T-helper 2 cell treated with Interferon-gamma antibody and Interleukin-4, amounts not matched to agents 5 μg/mL and 100 μg/mL, for 36 hours (primary cell): ENCODE data around the gene TBCEL.
"Not testable (repeated sequence)": the region's sequence is repeated elsewhere in the genome, so short reads cannot be mapped to it uniquely, and the experiment has no call there.

ENCODE experiments used
- DNase-seq: peaks from one replicate; pipeline ENCODE4 v3.0.0; 2021; ENCODE audit warnings: low spot score
- H3K27ac Mint-ChIP-seq: one replicate; pipeline ENCODE4 v1.8.0; 2021; ENCODE audit warnings: mild to moderate bottlenecking, mixed read lengths
- H3K27me3 Mint-ChIP-seq: one replicate; pipeline ENCODE4 v1.8.0; 2021; ENCODE audit warnings: low read depth, mixed read lengths
- H3K36me3 Mint-ChIP-seq: one replicate; pipeline ENCODE4 v1.8.0; 2021; ENCODE audit warnings: low read depth, mixed read lengths
- H3K4me1 Mint-ChIP-seq: one replicate; pipeline ENCODE4 v1.8.0; 2021; ENCODE audit warnings: low read depth, mixed read lengths
- H3K4me3 Mint-ChIP-seq: one replicate; pipeline ENCODE4 v1.8.0; 2022; ENCODE audit warnings: mild to moderate bottlenecking, moderate library complexity, mixed read lengths
- H3K9me3 Mint-ChIP-seq: one replicate; pipeline ENCODE4 v1.8.0; 2021; ENCODE audit warnings: mixed read lengths

The TBCEL gene

DNA sequence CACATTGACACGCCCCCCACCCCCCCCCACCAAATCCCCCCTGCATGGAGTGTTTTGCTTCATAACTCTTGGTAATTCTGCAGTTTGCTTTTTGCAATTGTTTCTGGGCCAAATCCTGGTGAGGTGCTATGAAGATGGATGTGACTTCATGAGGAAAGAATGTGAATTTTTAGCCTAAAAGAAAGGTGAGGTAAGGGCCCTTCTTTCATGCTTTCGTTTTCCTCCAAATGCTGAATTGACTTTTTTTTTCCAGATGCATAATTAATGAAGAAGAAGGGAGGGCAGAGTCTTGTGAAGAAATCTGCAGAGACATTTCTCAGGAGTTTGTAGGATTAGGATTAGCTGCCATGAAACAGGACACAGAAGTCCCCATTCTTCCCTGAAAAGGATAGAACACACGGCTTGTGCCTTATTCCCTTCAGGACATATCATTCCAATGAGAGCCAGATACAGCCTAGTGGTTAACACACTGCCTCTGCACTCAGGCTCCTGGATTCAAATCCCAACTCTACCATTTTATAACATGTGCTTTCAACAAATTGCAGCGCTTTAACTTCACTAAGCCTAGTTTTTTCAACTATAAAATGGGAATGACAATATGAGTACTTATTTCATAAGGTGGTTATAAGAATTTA, 19.6 kb upstream of the TBCEL start:
- Mint-ChIP-seq H3K4me3 (no peak overlapping the region), H3K9me3 (peaks cover 10% of the 10 kb centered on the region), H3K27ac (no peak overlapping the region), H3K36me3 (no peaks in the 10 kb centered on the region), H3K4me1 (no peaks in the 10 kb centered on the region), H3K27me3 (peaks cover 15% of the 10 kb centered on the region)
- DNase-seq: no peak

DNA sequence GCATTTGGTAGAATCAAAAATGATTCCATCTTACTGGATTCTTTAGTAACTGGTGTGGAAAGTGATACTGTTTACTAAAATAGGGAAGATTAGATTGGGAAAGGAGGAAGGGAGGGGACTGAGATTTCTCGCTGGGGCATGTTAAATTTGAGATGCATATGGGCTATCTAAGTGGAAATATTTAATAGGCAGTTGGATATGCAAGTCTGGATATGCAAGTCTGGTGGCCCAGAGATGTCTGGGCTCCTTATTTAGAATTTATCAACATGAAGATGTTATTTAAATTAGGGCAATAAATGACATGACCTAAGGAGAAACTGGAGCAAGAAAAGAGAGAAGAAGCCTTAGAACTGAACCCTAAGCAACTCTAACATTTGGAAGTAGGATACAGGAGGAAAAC, 17.0 kb upstream of the TBCEL start:
- no peak for DNase-seq
- Mint-ChIP-seq H3K4me3 (no peak overlapping the region), H3K9me3 (peaks cover 10% of the 10 kb centered on the region), H3K27me3 (peaks cover 16% of the 10 kb centered on the region), H3K27ac (no peak overlapping the region), H3K4me1 (no peaks in the 10 kb centered on the region), H3K36me3 (no peaks in the 10 kb centered on the region)

DNA sequence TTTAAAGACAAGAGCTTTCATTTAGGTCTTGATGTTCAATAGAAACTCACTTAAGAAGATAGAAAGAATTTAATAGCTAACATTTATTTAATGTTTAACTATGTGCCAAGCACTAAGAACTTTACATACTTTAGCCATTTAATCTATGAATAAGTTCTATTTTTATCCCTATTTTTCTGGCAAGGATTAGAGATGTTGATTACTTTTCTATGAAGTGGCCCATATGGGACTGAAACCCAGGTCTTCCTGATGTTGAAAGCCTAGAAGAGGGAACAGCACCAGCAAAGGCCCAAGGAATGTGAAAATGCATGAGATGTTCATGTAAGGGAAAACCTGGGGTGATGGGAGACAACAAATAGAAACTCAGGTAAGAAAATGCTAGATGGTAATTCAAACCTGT, 15.4 kb upstream of the TBCEL start:
- no peak for DNase-seq
- Mint-ChIP-seq H3K36me3 (no peaks in the 10 kb centered on the region), H3K4me1 (no peaks in the 10 kb centered on the region), H3K27me3 (peaks cover 18% of the 10 kb centered on the region), H3K9me3 (peaks cover 10% of the 10 kb centered on the region), H3K4me3 (no peak overlapping the region), H3K27ac (no peak overlapping the region)

DNA sequence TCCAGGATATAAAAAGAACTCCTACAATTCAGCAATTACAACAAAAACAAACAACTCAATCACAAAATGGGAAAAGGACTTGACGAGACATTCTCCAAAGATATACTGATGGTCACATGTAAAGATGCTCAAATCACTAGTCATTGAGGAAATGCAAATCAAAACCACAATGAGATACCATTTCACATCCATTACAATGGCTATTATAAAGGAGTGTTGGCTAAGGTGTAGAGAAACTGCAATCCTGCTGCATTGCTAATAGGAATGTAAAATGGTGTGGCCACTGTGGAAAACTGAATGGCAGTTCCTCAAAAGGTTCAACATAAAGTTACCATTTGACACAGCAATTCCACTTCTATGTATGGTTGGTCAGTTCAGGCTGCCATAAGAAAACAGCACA, 11.8 kb upstream of the TBCEL start:
- no peak for DNase-seq
- Mint-ChIP-seq H3K4me3 (no peak overlapping the region), H3K36me3 (no peaks in the 10 kb centered on the region), H3K27me3 (peaks cover 25% of the 10 kb centered on the region), H3K9me3 (peaks cover 2% of the 10 kb centered on the region), H3K4me1 (no peaks in the 10 kb centered on the region), H3K27ac (no peak overlapping the region)

DNA sequence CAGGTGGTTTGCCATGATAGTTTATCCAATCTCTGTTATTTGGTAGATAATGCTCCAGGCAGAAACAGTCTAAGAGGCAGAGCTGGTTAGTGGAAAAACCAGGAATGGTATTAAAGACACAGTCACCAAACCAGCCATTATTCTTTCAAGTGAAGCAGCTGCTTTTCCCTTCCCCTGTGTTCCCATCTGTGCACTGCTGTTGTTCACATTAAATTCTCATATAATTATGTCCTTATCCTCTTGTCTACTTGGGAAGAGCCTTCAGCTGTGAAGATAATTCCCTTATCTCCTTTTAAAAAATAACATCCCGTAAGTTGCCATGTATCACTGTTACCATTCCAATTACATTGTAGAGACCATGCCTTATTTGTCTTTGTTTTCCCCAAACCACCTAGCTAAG, 5.2 kb upstream of the TBCEL start:
- Mint-ChIP-seq H3K4me3 (no peak overlapping the region), H3K27me3 (peaks cover 19% of the 10 kb centered on the region)
- DNase-seq: no peak

DNA sequence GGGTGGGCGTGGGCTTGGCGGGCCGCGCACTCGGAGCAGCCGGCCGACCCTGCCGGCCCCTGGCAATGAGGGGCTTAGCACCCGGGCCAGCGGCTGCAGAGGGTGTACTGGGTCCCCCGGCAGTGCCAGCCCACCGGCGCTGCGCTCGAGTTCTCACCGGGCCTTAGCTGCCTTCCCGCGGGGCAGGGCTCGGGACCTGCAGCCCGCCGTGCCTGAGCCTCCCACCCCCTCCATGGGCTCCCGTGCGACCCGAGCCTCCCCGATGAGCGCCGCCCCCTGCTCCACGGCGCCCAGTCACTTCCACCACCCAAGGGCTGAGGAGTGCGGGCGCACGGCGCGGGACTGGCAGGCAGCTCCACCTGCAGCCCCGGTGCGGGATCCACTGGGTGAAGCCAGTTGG, 2.2 kb upstream of the TBCEL start:
- H3K4me3 Mint-ChIP-seq, H3K9me3 Mint-ChIP-seq, H3K36me3 Mint-ChIP-seq, DNase-seq, H3K27ac Mint-ChIP-seq: not testable (repeated sequence)
- Mint-ChIP-seq H3K4me1 (peaks cover 13% of the 10 kb centered on the region), H3K27me3 (peaks cover 14% of the 10 kb centered on the region)

More for the DNA sequence above, 5.2 kb upstream of the TBCEL start:
- Mint-ChIP-seq H3K27ac (no peak overlapping the region), H3K4me1 (peaks cover under 1% of the 10 kb centered on the region), H3K36me3 (no peaks in the 10 kb centered on the region), H3K9me3 (no peaks in the 10 kb centered on the region)

DNA sequence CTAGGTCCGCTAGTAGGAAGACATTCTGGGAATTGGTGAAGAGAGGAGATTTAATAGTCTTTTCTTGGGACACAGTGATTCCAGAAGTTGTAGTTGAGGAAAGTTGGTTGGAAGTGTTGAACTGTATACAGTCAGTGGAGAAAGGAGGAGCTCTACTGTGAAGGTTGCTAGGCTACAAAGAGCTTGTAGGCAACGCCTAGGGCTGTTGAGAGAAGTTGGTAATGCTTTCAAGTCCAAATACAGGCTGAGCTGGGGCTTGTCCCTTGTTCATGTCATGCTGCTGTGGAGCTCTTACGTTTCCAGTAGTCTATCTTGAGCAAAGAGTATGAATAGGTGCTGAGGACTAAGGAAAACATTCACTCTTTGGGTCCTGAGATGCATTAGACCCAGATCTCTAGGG, 1.1 kb downstream of the TBCEL start:
- peak overlapping the region; percentile 79 for H3K4me3 Mint-ChIP-seq
- peaks cover 2% of the 10 kb centered on the region for H3K27me3 Mint-ChIP-seq
- peaks cover 17% of the 10 kb centered on the region for H3K4me1 Mint-ChIP-seq
- DNase-seq: no peak
- H3K9me3 Mint-ChIP-seq: no peaks in the 10 kb centered on the region
- no peaks in the 10 kb centered on the region for H3K36me3 Mint-ChIP-seq
- peak overlapping the region; percentile 53 for H3K27ac Mint-ChIP-seq

DNA sequence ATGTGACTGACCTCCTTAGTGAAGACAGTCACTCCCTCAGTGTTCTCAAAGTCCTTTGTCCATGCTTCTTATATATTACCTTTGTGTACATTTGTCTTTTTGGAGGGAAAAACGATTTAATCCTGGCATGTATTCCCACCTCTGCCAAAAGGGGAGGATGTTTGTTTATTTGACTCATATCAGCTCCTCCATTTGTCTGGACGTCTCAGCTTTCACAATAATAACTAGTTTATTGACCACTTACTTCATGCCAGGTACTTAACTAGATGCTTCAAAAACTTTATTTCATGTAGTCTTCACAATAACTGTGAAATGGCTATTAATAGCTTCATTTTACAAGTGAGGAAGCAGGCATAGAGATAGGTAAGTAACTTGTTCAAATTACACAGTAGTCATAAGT, 5.3 kb downstream of the TBCEL start:
- Mint-ChIP-seq H3K4me3 (no peak overlapping the region), H3K9me3 (no peaks in the 10 kb centered on the region), H3K27me3 (no peaks in the 10 kb centered on the region), H3K4me1 (peaks cover 21% of the 10 kb centered on the region), H3K36me3 (peaks cover 2% of the 10 kb centered on the region), H3K27ac (no peak overlapping the region)
- DNase-seq: no peak

DNA sequence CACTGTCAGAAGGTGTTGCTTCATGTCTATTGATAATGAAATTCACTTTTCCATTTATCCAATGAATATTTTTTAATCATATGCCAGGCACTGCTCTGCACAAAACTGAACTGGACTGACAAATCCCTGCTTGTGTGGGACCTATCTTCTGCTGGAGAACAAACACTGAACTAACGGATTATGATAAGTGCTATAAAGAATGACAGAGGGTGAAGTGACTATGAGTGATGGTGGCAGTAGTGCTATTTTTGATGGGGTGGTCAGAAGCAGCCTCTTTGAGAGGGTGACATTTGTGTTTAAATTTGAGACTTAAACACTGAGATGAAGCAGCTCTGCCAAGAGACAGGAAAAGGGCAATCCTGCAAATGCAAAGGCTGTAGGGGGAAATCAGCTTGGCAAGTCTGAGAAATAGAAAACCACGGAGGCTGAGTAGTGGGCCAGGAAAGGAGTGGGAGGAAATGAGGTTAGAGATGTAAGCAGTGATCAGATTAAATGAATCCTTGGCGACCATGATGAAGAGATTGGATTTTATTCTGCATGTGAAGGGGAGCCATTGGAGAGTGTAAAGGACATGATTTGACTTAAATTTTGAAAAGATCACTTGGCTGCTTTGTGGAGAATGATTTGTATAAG, 6.0 kb downstream of the TBCEL start:
- peaks cover 16% of the 10 kb centered on the region for H3K4me1 Mint-ChIP-seq
- H3K27me3 Mint-ChIP-seq: no peaks in the 10 kb centered on the region
- no peak overlapping the region for H3K4me3 Mint-ChIP-seq
- no peaks in the 10 kb centered on the region for H3K9me3 Mint-ChIP-seq
- DNase-seq: no peak
- peaks cover 2% of the 10 kb centered on the region for H3K36me3 Mint-ChIP-seq
- H3K27ac Mint-ChIP-seq: no peak overlapping the region

DNA sequence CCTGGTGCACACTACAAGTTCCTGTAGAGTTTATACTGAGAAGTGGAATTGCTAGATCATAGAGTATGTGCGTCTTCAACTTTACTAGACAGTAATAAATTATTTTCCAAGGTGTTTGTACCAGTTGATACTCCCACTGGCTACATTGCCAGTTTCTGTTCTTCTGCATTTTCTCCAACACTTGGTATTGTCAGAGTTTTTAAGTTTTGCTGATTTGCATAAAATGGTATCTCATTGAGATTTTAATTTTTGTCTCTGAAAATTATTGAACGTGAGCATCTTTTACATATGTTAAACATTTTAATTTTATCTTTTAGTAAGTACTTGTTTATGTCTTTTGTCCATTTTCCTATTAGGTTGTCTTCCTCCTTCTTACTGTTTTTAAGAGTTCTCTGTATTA, 7.3 kb downstream of the TBCEL start:
- H3K4me1 Mint-ChIP-seq: peaks cover 17% of the 10 kb centered on the region
- no peak for DNase-seq
- no peaks in the 10 kb centered on the region for H3K9me3 Mint-ChIP-seq
- no peaks in the 10 kb centered on the region for H3K27me3 Mint-ChIP-seq
- H3K27ac Mint-ChIP-seq: no peak overlapping the region
- no peak overlapping the region for H3K4me3 Mint-ChIP-seq
- peaks cover 2% of the 10 kb centered on the region for H3K36me3 Mint-ChIP-seq

DNA sequence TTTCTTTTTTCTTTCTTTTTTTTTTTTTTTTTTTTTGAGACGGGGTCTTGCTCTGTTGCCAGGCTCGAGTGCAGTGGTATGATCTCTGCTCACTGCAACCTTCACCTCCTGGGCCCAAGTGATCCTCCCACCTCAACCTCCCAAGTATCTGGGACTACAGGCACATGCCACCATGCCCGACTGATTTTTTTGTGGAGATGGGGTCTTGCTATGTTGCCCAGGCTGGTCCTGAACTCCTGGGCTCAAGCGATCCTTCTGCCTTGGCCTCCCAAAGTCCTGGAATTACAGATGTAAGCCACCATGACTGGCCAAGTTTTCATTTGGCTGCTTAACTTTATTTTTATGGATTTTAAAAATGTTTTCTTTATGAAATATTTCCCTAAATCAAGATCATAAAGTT, 7.7 kb downstream of the TBCEL start:
- peaks cover 22% of the 10 kb centered on the region for H3K4me1 Mint-ChIP-seq
- not testable (repeated sequence) for H3K27me3 Mint-ChIP-seq, DNase-seq, H3K36me3 Mint-ChIP-seq, H3K4me3 Mint-ChIP-seq, H3K9me3 Mint-ChIP-seq, H3K27ac Mint-ChIP-seq

DNA sequence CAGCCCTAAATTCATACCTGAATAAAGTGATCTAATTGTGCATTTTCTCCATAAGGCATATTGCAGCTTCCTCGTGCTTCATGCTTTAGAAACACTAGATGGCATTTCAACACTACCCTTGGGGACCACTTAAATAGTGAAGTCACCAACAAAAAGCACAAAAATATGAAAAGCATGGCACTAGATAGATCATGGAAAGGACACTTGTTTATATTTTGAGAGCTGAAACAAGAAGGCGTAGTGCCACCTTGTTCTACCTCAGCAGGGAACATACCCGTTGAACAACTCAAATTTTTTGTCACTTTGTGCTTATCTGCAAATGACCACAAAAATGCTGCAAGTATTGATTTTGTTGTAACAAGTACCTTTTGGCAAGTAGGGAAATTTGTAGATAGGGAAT, 8.6 kb downstream of the TBCEL start:
- Mint-ChIP-seq H3K27ac (no peak overlapping the region), H3K9me3 (no peaks in the 10 kb centered on the region), H3K4me3 (no peak overlapping the region), H3K36me3 (peaks cover 2% of the 10 kb centered on the region), H3K4me1 (peaks cover 22% of the 10 kb centered on the region), H3K27me3 (no peaks in the 10 kb centered on the region)
- no peak for DNase-seq

DNA sequence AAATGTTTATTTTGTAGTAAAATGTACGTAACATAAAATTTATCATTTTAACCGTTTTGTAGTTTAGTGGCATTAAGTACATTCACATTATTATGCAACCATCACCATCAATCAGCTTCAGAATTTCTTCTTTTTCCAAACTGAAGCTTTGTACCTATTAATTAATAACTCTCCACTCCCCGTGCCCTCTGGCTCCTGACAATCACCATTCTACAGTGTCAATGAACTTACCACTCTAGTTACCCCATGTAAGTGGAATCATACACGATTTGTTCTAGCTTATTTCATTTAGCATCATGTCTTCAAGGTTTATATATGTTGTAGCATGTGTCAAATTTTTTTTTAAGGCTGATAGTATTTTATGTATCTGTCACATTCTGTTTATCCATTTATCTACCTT, 9.7 kb downstream of the TBCEL start:
- Mint-ChIP-seq H3K4me3 (no peak overlapping the region), H3K9me3 (no peaks in the 10 kb centered on the region), H3K27ac (no peak overlapping the region), H3K36me3 (peaks cover 2% of the 10 kb centered on the region), H3K27me3 (peaks cover 4% of the 10 kb centered on the region), H3K4me1 (peaks cover 23% of the 10 kb centered on the region)
- DNase-seq: no peak

DNA sequence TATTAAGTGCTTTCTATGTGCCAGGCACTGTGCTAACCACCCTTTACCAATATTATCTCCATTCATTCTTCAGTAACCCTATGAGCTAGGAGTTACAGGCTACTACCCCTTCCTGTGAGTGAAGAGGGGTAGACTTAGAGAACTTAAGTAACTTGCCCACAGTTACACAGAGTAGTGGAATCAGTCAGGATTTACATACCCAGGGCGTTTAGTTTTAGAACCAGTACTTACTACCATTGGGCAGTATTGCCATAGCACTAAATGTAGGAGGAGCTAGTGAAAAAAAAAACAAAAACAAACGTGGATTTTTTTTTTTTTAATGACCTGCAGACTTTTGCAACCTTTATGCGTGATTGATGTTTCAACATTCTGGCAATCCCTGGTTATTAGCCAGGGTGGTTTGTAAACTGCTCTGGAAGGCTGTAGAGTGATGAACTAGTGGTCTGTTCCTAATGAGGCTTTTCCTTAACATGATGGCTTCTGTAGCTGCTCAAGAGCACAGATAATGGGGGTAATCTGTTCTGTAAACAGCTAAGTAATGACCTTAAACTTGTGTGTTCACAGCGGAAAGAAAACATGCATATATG, 11.4 kb downstream of the TBCEL start:
- Mint-ChIP-seq H3K9me3 (no peaks in the 10 kb centered on the region), H3K4me1 (peaks cover 20% of the 10 kb centered on the region), H3K36me3 (peaks cover 3% of the 10 kb centered on the region), H3K4me3 (no peak overlapping the region), H3K27me3 (peaks cover 9% of the 10 kb centered on the region), H3K27ac (no peak overlapping the region)
- DNase-seq: no peak

DNA sequence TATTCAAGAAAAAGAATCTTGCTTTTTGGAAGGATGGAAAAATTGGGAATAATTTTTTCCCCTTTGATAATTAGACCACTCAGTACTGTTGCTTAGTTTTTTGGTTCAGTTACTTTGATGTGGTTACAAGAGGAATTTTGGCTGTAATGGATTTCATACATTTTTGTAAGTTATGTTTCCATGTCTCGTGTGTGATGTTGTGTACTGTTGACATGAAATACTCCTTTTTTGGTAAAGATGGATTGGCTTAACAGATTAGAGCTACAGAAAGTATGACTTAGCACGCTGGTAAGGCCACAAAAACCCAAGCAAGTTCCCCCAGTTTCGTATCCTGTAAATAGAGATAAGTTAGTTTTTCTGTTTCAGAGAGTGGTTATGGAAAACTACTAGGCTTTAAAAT, 11.9 kb downstream of the TBCEL start:
- Mint-ChIP-seq H3K27me3 (peaks cover 9% of the 10 kb centered on the region), H3K9me3 (no peaks in the 10 kb centered on the region), H3K36me3 (peaks cover 1% of the 10 kb centered on the region), H3K27ac (no peak overlapping the region), H3K4me3 (peak overlapping the region; percentile 44), H3K4me1 (peaks cover 17% of the 10 kb centered on the region)
- peak; percentile 45 for DNase-seq
